Measurements from ENCODE around the gene KCNB1. TPM values are rescaled to one million over a fixed set of nuclear protein-coding genes. Genes with fewer than 3 reads are reported as not detected.
A peak's percentile ranks its signal among the peaks of the same experiment; 100 is the strongest.

KCNB1 gene
- total RNA-seq, 1 donor from 2014 or later: 1.3 TPM

DNA sequence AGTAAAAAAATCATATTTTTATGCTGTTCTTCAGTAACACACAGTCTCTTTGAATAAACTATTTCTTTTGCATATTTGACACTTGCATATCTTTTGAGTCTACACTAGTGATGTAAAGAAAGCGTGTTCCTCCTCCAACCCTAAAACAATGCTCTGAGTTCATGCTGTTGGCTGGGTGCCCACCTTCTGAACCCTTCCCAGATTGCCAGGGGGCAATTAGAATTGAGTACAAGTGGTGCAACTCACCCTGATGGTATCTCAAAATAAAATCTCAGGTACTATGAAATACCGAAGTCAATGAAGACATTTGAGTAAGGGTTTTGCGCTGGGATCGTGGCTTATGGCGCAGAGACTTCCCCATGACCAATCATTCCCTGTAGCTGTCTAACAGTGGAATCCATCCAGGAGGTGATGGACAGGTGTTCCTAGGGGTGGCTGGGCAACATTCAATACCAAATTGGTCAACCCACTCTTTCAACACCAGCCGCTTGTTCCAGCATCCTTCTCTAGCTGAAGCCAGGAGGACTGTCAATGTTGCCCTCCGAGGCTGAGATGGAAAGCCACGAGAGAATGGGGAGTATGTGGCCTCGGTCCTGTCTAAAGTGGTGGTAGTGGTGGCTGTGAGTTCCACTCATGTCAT is 110.3 kb downstream of the KCNB1 start:
- Mint-ChIP-seq H3K4me1 (ENCODE audit: low read depth) (peaks cover 9% of the 10 kb centered on the region), H3K36me3 (ENCODE audit: low read depth) (peaks cover 10% of the 10 kb centered on the region), H3K4me3 (ENCODE audit: unreplicated experiment) (no peak overlapping the region), H3K27ac (ENCODE audit: unreplicated experiment) (no peak overlapping the region), H3K27me3 (ENCODE audit: low read depth) (peaks cover 51% of the 10 kb centered on the region), H3K9me3 (ENCODE audit: low read depth) (peaks cover 6% of the 10 kb centered on the region)
- TF ChIP-seq, protein P1, sequence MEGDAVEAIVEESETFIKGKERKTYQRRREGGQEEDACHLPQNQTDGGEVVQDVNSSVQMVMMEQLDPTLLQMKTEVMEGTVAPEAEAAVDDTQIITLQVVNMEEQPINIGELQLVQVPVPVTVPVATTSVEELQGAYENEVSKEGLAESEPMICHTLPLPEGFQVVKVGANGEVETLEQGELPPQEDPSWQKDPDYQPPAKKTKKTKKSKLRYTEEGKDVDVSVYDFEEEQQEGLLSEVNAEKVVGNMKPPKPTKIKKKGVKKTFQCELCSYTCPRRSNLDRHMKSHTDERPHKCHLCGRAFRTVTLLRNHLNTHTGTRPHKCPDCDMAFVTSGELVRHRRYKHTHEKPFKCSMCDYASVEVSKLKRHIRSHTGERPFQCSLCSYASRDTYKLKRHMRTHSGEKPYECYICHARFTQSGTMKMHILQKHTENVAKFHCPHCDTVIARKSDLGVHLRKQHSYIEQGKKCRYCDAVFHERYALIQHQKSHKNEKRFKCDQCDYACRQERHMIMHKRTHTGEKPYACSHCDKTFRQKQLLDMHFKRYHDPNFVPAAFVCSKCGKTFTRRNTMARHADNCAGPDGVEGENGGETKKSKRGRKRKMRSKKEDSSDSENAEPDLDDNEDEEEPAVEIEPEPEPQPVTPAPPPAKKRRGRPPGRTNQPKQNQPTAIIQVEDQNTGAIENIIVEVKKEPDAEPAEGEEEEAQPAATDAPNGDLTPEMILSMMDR (IDR thresholded peaks at IDR 0.05): no peak
- DNase-seq (ENCODE audit: low spot score): no peak

DNA sequence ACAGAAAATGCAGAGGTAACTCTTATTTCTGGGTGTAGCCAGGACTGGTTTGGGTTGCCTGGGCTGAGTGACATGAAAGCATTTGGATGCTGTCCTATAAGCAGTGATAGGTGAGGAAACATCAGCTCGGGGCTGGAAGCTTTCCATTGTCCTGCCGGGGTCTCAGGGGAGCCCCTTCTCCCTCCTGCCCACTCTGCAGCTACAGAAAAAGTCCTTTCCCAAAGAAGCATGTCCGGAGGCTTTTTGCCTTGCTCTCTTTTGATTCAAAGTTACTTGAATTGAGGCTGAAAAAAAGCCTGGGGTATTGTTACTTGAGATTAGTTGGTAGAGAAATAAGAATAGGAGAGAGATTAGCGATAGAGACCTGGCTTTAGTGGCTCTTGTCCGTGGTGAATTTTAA is 113.9 kb downstream of the KCNB1 start:
- H3K27me3 Mint-ChIP-seq (ENCODE audit: low read depth): peaks cover 43% of the 10 kb centered on the region
- H3K27ac Mint-ChIP-seq (ENCODE audit: unreplicated experiment): no peak overlapping the region
- H3K9me3 Mint-ChIP-seq (ENCODE audit: low read depth): no peaks in the 10 kb centered on the region

DNA sequence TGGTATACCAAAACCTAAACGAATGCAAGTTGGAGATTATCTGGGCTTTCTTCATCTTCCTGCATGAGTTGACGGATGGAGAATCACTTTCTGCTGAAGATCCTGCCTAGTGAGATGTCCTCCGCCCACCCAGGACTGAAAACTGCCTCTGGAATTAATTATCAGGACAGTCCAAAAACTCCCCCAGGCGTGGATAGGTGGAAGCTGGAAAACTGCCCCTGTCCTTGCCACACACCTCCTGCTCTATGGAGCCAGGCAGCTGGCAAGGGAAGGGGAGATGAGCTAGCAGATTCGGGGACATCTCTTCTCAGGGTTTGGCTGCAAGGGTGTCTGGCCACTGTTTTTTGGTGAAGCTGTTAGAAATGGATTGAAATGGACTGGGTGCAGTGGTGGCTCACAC is 115.4 kb downstream of the KCNB1 start:
- TF ChIP-seq, protein P1 (IDR thresholded peaks at IDR 0.05): no peak
- Mint-ChIP-seq H3K4me1 (ENCODE audit: low read depth) (peaks cover 23% of the 10 kb centered on the region), H3K36me3 (ENCODE audit: low read depth) (no peaks in the 10 kb centered on the region), H3K27me3 (ENCODE audit: low read depth) (peaks cover 37% of the 10 kb centered on the region), H3K27ac (ENCODE audit: unreplicated experiment) (no peak overlapping the region), H3K4me3 (ENCODE audit: unreplicated experiment) (no peak overlapping the region), H3K9me3 (ENCODE audit: low read depth) (no peaks in the 10 kb centered on the region)
- DNase-seq (ENCODE audit: low spot score): no peak

More for the DNA sequence above, 113.9 kb downstream of the KCNB1 start:
- peaks cover 24% of the 10 kb centered on the region for H3K4me1 Mint-ChIP-seq (ENCODE audit: low read depth)
- no peak for DNase-seq (ENCODE audit: low spot score)
- no peaks in the 10 kb centered on the region for H3K36me3 Mint-ChIP-seq (ENCODE audit: low read depth)
- TF ChIP-seq, protein P1 (IDR thresholded peaks at IDR 0.05): no peak
- no peak overlapping the region for H3K4me3 Mint-ChIP-seq (ENCODE audit: unreplicated experiment)

DNA sequence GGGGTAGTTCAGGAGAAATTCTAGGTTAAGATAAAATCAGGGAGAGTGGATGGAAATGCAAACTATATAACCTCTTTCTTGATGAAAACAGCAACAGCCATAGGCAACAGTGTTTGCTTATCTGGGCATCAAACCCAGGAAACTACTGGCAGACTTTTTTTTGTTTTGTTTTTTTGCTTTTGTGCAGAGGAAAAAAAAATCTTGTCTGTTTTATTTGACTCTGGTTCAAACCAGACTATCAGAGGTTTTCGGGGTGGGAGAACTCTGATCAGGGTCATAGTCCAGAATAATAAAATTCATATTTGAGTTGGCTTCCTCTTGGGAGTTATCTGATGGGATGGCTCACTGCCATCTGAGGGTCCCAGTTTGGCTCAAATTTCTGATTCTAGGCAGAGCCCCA is 115.8 kb downstream of the KCNB1 start:
- Mint-ChIP-seq H3K4me3 (ENCODE audit: unreplicated experiment) (no peak overlapping the region), H3K36me3 (ENCODE audit: low read depth) (no peaks in the 10 kb centered on the region), H3K27ac (ENCODE audit: unreplicated experiment) (no peak overlapping the region), H3K27me3 (ENCODE audit: low read depth) (peaks cover 35% of the 10 kb centered on the region), H3K9me3 (ENCODE audit: low read depth) (no peaks in the 10 kb centered on the region), H3K4me1 (ENCODE audit: low read depth) (peaks cover 20% of the 10 kb centered on the region)
- TF ChIP-seq, protein P1 (IDR thresholded peaks at IDR 0.05): no peak
- no peak for DNase-seq (ENCODE audit: low spot score)

DNA sequence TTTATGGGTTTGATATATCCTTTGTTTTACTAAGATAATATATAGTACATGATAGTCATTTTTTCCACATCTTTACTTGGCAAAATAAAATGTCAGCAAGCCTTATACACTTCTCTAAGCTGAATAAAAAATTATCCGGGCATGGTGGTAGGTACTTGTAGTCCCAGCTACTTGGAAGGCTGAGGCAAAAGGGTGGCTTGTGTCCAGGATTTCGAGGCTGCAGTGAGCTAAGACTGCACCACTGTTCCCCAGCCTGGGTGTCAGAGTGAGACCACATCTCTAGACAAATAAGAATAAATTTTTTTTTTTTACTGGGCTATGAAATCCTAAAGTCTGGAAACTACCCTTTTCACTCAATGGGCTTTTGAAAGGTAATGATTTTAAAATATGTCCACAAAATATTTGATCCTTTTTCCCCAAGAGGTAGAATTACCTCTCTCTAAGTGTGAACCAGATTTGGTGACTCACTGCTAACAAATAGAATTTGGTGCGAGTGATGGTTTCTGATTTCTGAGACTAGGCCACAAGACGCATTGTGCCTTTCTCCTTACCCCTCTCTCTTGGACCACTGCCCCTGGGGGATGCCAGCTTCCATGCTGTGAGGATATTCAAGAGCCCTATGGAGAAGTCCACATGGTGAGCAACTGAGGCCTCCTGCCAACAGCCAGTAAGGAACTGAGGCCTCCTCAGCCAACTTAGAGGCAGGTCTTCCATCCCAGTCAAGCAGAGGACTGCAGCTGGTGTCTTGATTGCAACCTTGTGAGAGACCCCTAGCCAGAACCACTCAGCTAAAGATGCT is 120.4 kb downstream of the KCNB1 start:
- TF ChIP-seq, protein P1 (IDR thresholded peaks at IDR 0.05): no peak

More for the DNA sequence above, 120.4 kb downstream of the KCNB1 start:
- peak; percentile 8 for DNase-seq (ENCODE audit: low spot score)
- Mint-ChIP-seq H3K27ac (ENCODE audit: unreplicated experiment) (no peak overlapping the region), H3K36me3 (ENCODE audit: low read depth) (no peaks in the 10 kb centered on the region), H3K4me1 (ENCODE audit: low read depth) (peaks cover 13% of the 10 kb centered on the region), H3K9me3 (ENCODE audit: low read depth) (no peaks in the 10 kb centered on the region), H3K27me3 (ENCODE audit: low read depth) (peaks cover 14% of the 10 kb centered on the region), H3K4me3 (ENCODE audit: unreplicated experiment) (no peak overlapping the region)

Measured in chondrocyte (in vitro differentiated cells).